ENCODE data around the gene MYL11.

The MYL11 gene

DNA sequence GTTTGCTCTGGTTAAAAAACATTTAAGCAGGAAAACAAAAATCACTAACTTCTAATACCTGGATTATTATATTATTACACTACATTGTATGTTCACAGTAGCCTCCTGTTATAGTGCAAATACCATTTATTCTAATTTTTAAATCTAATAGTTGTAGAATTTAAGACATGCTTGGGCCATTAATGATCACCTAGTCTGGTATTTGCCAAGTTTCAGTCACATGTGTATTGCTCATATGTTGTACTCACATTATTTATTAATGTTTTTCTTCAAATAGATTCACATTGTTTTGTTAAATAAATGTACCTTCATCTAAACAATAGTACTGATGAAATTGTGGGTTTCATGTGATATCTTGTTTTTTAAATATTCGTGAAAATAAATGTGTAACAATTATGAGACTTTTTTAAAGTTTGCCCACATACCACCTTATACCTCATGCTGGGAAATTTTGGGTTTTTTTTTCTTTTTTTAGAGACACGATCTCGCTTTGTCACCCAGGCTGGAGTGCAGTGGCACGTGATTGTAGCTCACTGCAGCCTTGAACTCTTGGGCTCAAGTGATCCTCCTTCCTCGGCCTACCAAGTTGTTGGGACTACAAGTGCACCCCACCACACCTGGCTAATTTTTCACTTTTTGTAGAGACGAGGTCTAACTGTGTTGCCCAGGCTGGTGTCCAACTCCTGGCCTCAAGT lies 38.7 kb downstream of the MYL11 start:
- no peaks in the 10 kb centered on the region for H3K27me3 ChIP-seq (ENCODE audit: insufficient read depth, poor library complexity, severe bottlenecking)
- H3K4me3 ChIP-seq (replicated peaks; ENCODE audit: insufficient read depth, low read length) = no peak overlapping the region
- TF ChIP-seq SPI1 (IDR thresholded peaks at IDR 0.05; ENCODE audit: borderline replicate concordance, low read depth) (no peak), GABPA (IDR thresholded peaks at IDR 0.05; ENCODE audit: low read depth) (no peak), POLR2AphosphoS5 (IDR thresholded peaks at IDR 0.05; ENCODE audit: low read depth) (no peak)
- TF ChIP-seq, protein P1, sequence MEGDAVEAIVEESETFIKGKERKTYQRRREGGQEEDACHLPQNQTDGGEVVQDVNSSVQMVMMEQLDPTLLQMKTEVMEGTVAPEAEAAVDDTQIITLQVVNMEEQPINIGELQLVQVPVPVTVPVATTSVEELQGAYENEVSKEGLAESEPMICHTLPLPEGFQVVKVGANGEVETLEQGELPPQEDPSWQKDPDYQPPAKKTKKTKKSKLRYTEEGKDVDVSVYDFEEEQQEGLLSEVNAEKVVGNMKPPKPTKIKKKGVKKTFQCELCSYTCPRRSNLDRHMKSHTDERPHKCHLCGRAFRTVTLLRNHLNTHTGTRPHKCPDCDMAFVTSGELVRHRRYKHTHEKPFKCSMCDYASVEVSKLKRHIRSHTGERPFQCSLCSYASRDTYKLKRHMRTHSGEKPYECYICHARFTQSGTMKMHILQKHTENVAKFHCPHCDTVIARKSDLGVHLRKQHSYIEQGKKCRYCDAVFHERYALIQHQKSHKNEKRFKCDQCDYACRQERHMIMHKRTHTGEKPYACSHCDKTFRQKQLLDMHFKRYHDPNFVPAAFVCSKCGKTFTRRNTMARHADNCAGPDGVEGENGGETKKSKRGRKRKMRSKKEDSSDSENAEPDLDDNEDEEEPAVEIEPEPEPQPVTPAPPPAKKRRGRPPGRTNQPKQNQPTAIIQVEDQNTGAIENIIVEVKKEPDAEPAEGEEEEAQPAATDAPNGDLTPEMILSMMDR (IDR thresholded peaks at IDR 0.05; ENCODE audit: insufficient read depth, low read length) = no peak
- TF ChIP-seq, protein P2, sequence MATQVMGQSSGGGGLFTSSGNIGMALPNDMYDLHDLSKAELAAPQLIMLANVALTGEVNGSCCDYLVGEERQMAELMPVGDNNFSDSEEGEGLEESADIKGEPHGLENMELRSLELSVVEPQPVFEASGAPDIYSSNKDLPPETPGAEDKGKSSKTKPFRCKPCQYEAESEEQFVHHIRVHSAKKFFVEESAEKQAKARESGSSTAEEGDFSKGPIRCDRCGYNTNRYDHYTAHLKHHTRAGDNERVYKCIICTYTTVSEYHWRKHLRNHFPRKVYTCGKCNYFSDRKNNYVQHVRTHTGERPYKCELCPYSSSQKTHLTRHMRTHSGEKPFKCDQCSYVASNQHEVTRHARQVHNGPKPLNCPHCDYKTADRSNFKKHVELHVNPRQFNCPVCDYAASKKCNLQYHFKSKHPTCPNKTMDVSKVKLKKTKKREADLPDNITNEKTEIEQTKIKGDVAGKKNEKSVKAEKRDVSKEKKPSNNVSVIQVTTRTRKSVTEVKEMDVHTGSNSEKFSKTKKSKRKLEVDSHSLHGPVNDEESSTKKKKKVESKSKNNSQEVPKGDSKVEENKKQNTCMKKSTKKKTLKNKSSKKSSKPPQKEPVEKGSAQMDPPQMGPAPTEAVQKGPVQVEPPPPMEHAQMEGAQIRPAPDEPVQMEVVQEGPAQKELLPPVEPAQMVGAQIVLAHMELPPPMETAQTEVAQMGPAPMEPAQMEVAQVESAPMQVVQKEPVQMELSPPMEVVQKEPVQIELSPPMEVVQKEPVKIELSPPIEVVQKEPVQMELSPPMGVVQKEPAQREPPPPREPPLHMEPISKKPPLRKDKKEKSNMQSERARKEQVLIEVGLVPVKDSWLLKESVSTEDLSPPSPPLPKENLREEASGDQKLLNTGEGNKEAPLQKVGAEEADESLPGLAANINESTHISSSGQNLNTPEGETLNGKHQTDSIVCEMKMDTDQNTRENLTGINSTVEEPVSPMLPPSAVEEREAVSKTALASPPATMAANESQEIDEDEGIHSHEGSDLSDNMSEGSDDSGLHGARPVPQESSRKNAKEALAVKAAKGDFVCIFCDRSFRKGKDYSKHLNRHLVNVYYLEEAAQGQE (IDR thresholded peaks at IDR 0.05; ENCODE audit: insufficient replicate concordance, low read depth) = no peak
- no peak overlapping the region for H3K27ac ChIP-seq (replicated peaks)
- no peak for DNase-seq (ENCODE audit: low read depth in 1 of 2, low spot score in 1 of 2)

DNA sequence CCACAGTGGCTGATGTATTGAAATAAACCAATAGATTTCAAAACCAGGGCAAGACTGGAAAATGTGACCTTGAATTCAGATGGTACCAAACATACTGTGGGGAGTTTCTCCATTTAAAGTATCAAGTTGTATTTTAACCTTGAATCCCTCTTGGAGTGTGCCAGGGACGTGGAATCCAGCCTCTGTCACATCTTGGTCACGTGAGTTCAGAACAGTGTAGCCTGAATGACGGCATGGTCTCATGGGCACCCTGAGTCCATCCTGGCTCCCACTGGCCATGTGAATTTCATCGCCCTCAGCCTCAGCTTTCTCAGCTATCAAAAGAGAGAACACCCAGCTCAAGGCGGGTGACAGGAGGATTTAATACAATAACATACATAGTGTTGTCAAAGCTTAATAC lies 39.6 kb downstream of the MYL11 start:
- Histone ChIP-seq H3K27ac (replicated peaks) (no peak overlapping the region), H3K4me3 (replicated peaks; ENCODE audit: insufficient read depth, low read length) (no peak overlapping the region), H3K27me3 (ENCODE audit: insufficient read depth, poor library complexity, severe bottlenecking) (no peaks in the 10 kb centered on the region)
- no peak for DNase-seq (ENCODE audit: low read depth in 1 of 2, low spot score in 1 of 2)
- TF ChIP-seq, protein P1 (IDR thresholded peaks at IDR 0.05; ENCODE audit: insufficient read depth, low read length) = no peak
- TF ChIP-seq POLR2AphosphoS5 (IDR thresholded peaks at IDR 0.05; ENCODE audit: low read depth) (no peak), SPI1 (IDR thresholded peaks at IDR 0.05; ENCODE audit: borderline replicate concordance, low read depth) (no peak), GABPA (IDR thresholded peaks at IDR 0.05; ENCODE audit: low read depth) (no peak)
- TF ChIP-seq, protein P2 (IDR thresholded peaks at IDR 0.05; ENCODE audit: insufficient replicate concordance, low read depth) = no peak

DNA sequence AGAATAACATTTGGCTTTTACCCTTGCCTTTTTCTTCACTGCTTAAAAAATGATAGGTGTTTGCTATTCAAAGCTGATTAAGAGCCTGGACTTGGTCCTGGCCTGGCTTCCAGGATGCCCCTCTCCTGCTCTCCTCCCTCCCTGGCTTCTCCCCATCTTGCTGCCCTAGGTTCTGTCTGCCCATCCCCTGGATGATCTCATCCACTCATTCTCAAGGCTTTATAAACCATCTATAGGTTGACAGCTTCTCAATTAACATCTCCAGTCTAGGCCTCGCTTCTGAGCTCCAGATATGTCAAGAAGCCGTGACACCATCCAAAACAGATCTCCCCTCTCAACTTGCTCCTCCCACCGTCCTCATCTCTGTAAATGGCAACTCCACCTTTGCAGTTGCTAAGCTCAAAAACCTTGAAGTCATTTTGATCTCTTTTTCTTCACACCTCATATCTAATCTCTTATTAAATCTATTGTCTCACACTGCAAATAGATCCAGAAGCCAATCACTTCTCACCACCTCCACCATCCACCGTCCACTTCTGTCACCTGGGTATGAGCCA lies 41.5 kb downstream of the MYL11 start:
- TF ChIP-seq POLR2AphosphoS5 (IDR thresholded peaks at IDR 0.05; ENCODE audit: low read depth) = no peak
- no peak for TF ChIP-seq GABPA (IDR thresholded peaks at IDR 0.05; ENCODE audit: low read depth)
- no peak for TF ChIP-seq SPI1 (IDR thresholded peaks at IDR 0.05; ENCODE audit: borderline replicate concordance, low read depth)
- TF ChIP-seq, protein P1 (IDR thresholded peaks at IDR 0.05; ENCODE audit: insufficient read depth, low read length) = no peak
- TF ChIP-seq, protein P2 (IDR thresholded peaks at IDR 0.05; ENCODE audit: insufficient replicate concordance, low read depth) = no peak
- H3K27ac ChIP-seq (replicated peaks) = no peak overlapping the region

More for the DNA sequence above, 41.5 kb downstream of the MYL11 start:
- Histone ChIP-seq H3K27me3 (ENCODE audit: insufficient read depth, poor library complexity, severe bottlenecking) (no peaks in the 10 kb centered on the region), H3K4me3 (replicated peaks; ENCODE audit: insufficient read depth, low read length) (no peak overlapping the region)
- DNase-seq (ENCODE audit: low read depth in 1 of 2, low spot score in 1 of 2) = no peak
